Measurements from ENCODE around the gene PCNA. TPM values are rescaled to one million over a fixed set of nuclear protein-coding genes. Genes with fewer than 3 reads are reported as not detected.

The PCNA gene
- total and polyA plus RNA-seq, 2 experiments from 2014 or later: 353 to 428 TPM

- H3K27me3 ChIP-seq (ENCODE audit: insufficient read depth): no peaks in the 10 kb centered on the region
- H3K9me3 Mint-ChIP-seq: no peaks in the 10 kb centered on the region
- H3F3A ChIP-seq (replicated peaks; ENCODE audit: low read depth): no peaks in the 10 kb centered on the region
- H3K4me2 ChIP-seq: no peak overlapping the region
- H4K20me1 ChIP-seq (replicated peaks; ENCODE audit: insufficient read depth): peaks cover 2% of the 10 kb centered on the region; the same call in 1 of the 2 replicates
- peaks cover 29% of the 10 kb centered on the region for H3K4me1 Mint-ChIP-seq
- H3K4me1 ChIP-seq (ENCODE audit: insufficient read depth): peaks cover 29% of the 10 kb centered on the region; the same call in 1 of the 2 replicates
- peaks cover 1% of the 10 kb centered on the region for H3K27me3 Mint-ChIP-seq (ENCODE audit: insufficient read depth, low read depth, poor library complexity)
- no peak overlapping the region for H3K27ac Mint-ChIP-seq
- H3K27ac ChIP-seq (ENCODE audit: low read depth): 0 out of 2 replicates have a peak overlapping the region, but pooled peaks have one; percentile 34
- H3K36me3 ChIP-seq (ENCODE audit: insufficient read depth): no peaks in the 10 kb centered on the region
- H2AFZ ChIP-seq: no peak overlapping the region
- H3K79me2 ChIP-seq (replicated peaks; ENCODE audit: insufficient read depth): peaks cover 69% of the 10 kb centered on the region
- H3K9me2 ChIP-seq (ENCODE audit: insufficient read depth): no peaks in the 10 kb centered on the region
- no peak overlapping the region for H3K4me3 Mint-ChIP-seq
- no peak for DNase-seq (ENCODE audit: low spot score)
- H3K4me3 ChIP-seq: no peak overlapping the region
- no peak; the same call in 2 of the 3 replicates for ATAC-seq
- no peaks in the 10 kb centered on the region for H3K36me3 Mint-ChIP-seq (ENCODE audit: low read depth)
- no peak for TF ChIP-seq NANOG (IDR thresholded peaks at IDR 0.05; ENCODE audit: borderline replicate concordance)
- no peak for TF ChIP-seq CREB1 (CRISPR knock-in tag; IDR thresholded peaks at IDR 0.05; ENCODE audit: low read depth)
- TF ChIP-seq CTCF (conservative IDR thresholded peaks at IDR 0.05; ENCODE audit: low read depth in 2 of 2): no peak
- no peak for TF ChIP-seq EZH2phosphoT487 (IDR thresholded peaks at IDR 0.05; ENCODE audit: unreplicated experiment)
- no peak for TF ChIP-seq REST (IDR thresholded peaks at IDR 0.05; ENCODE audit: unreplicated experiment)
- TF ChIP-seq ETS1 (IDR thresholded peaks at IDR 0.05): no peak
- TF ChIP-seq JUNB (IDR thresholded peaks at IDR 0.05; ENCODE audit: unreplicated experiment): no peak
- TF ChIP-seq ZNF114 (CRISPR knock-in tag; IDR thresholded peaks at IDR 0.05): no peak
- TF ChIP-seq EZH2 (IDR thresholded peaks at IDR 0.05; ENCODE audit: low read depth, unreplicated experiment): no peak
- no peak for TF ChIP-seq STAT1 (IDR thresholded peaks at IDR 0.05; ENCODE audit: unreplicated experiment)
- no peak for TF ChIP-seq POLR2AphosphoS5 (IDR thresholded peaks at IDR 0.05; ENCODE audit: low read depth)
- no peak for TF ChIP-seq ZNF331 (CRISPR knock-in tag; IDR thresholded peaks at IDR 0.05; ENCODE audit: low read depth)
- no peak for TF ChIP-seq ZNF462 (CRISPR knock-in tag; IDR thresholded peaks at IDR 0.05)
Measured at GRCh38 chr20:5159928-5160327, 40.2 kb upstream of the PCNA start.
